Measurements from ENCODE around the gene FMNL2.

DNA sequence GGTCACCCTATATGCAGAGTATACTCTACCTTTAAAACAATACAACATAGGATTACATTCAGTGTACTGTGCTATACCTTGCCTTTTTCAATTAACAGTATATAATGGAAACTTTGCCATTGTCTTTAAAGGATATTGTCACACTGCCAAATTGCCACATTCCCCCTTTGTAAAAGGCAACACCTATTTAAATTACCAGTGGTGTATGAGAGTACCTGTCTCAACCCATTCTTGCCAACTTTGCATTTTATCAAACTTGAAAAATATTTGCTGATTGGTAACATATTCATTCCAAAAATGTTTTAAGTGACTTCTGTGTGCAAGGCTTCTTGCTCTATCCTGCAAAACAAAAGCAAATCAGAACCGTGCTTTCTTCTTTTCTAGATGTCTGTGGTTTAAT, 92.9 kb downstream of the FMNL2 start:
- no peak for TF ChIP-seq CTCF (IDR thresholded peaks at IDR 0.05)
- no peak for TF ChIP-seq POLR2A (IDR thresholded peaks at IDR 0.05)

Measured in esophagus squamous epithelium (tissue), 4 donors.